Activated CD4-positive, alpha-beta T cell treated with anti-CD3 and anti-CD28 coated beads, Interleukin-2, amount 50 U/mL, for 4 hours (primary cell): ENCODE results near the gene SBK1.
"Not testable (repeated sequence)": the region's sequence is repeated elsewhere in the genome, so short reads cannot be mapped to it uniquely, and the experiment has no call there.

Experiments
- DNase-seq, 2 experiments: peaks; one replicate each; pipeline ENCODE4 v3.0.0-alpha.2; 2020

SBK1 gene

GRCh38 chr16:28291651-28292626, at the start of gene SBK1:
TSS of gene SBK1 (plus strand) at chr16:28292525. CDS start at chr16:28317392, 24,867 bp downstream.
- peak; percentile 70 to 73 for DNase-seq

GRCh38 chr16:28249483-28249882, 42.8 kb upstream of the SBK1 start:
- not testable (repeated sequence) for DNase-seq

GRCh38 chr16:28250999-28251398, 41.3 kb upstream of the SBK1 start:
- no peak for DNase-seq

- DNase-seq: no peak
Measured at GRCh38 chr16:28254158-28254557, 38.2 kb upstream of the SBK1 start.

DNA sequence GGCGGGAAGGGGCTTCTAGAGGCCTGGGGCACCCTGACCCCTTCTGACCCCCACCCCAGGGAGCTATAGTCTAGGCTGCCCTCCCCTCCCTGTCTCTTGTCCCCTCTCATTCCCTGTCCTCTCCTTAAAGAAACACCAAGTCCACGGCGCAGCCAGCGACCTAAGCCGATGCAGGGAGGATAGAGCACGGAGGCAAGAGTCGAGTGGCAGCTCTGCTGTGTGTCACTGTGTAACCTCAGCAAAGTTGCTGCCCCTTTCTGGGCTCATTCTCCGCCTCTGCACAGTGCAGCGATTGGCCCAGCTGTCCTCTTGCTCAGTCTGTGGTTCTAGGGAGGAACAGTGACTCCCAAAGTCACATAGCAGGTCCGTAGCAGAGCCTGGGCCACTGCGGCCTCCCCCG, 36.5 kb upstream of the SBK1 start:
- no peak for DNase-seq

DNA sequence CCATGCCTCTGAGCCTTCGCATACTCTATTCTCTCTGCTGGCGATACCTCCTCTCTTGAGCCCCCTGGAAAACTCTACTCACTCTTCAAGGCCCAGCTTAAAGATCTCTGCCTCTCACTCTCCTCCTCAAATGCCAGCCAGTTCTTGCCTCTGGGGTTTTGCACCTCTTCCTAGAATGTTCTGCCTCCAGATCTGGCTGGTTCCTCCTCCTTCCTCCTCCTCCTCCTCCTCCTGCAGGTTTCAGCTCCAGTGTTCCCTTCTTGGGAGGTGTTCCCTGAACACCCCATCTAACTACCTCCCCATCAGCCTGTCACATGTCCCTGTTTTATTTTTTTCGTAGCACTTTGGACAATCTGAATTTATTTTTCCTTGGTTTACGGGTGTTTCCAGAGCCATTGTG, 35.1 kb upstream of the SBK1 start:
- DNase-seq: no peak

DNA sequence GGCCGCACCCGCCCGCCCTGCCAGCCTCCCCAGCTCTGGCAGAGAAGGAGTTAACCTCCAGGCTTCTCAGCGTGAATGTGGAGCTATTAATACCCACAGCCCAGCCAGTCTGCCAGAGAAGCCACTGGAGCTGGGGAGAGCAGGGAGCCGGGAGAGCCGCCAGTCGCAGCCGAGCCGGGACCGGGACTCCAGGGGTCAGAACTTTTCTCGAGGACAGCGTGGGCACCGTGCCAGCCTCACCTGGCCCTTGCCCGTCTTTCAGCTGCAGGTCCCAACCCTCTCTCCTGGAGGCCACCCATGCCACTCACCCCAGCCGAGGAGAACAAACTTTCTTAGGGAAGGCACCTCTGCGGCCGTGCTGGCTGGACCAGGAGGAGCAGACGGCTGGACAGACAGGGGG, 33.8 kb upstream of the SBK1 start:
- DNase-seq: no peak

DNA sequence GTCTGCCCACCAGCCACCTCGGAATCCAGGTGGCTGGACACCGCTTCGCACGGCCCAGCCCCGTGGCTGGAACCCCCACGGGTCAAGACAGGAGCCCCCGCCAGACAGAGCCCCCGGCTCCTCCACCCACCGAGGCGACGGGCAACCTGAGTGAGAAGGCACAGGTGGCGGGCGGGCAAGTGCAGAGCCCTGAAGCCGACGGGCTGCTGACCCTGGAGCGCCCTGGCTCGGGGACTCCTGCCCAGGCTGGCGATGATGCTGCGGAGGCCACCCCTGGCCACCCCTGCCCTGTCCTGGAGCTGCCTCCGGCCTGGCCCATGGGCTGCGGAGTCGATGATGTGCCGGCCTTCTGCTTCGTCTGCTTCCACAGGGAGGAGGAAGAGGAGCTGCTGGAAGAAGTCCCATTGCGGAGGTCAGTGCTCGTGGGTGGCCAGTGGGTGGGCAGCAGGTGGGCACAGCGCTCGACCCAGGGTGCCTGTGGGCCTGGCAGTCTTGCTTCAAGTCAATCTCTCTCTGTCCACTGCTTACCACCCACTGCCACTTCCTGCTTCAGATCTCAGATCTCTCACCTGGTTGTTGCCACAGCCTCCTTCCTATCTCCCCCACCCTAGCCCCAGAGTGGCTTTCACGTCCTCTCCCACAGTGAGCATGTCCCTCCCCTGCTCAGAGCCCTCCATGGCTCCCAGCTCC, 33.1 kb upstream of the SBK1 start:
- DNase-seq: no peak

DNA sequence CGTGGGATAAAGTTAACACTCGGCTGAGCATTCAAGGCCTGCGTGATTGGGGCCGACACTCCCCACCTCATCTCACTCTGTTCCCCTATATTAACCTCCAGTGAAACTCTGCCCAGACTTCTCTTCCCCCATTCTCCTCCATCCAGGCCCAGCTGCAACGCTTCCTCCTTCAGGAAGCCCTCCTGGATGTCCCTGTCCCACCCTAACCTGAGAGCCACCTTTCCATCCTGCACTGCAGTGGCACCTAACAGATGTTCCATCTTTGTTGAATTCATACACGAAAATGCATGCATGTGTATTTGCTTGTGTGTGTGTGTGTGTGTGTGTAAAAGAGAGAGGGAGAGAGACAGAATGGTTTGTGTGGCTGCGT, 32.6 kb upstream of the SBK1 start:
- DNase-seq: no peak

DNA sequence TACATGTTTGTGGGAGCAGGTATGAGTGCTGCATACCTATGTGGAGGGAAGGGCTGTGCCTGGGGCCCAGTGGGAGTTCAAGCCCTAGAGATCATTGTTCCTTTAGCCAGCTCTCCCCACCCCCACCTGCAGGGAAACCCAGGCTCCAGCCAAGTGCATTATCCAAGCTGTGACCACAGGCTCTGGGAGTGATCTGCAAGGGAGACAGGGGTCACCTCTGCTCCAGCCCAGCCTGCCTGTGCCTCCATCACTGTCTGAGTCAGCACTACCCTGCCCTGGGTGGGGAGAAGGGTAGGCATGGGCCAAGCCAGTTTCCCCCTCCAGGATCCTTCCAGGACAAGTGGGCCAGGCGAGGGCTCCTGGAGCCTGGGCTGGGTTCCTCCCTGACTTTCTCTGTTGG, 32.1 kb upstream of the SBK1 start:
- no peak for DNase-seq

GRCh38 chr16:28261942-28262341, 30.4 kb upstream of the SBK1 start:
- no peak for DNase-seq

DNA sequence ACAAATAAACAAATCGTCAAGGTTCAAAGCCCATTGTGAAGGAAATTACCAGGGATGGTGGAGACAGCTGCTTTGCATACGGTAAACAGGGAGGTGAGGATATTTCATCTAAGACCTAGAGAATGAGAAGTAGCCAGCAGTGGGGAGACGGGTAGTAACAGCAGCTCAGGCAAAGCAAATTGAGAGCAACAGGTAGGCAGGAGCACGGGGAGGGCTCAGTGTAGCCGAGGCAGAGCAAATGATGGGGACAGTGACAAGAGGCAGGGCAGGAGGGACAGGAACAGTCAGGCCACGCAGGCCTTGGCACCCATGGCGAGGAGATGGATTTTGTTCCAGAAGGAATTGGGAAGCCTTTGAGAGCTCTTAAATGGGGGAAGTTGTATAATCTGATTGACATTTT, 29.0 kb upstream of the SBK1 start:
- no peak for DNase-seq

- DNase-seq: no peak
Measured at GRCh38 chr16:28264656-28265055, 27.7 kb upstream of the SBK1 start.

DNA sequence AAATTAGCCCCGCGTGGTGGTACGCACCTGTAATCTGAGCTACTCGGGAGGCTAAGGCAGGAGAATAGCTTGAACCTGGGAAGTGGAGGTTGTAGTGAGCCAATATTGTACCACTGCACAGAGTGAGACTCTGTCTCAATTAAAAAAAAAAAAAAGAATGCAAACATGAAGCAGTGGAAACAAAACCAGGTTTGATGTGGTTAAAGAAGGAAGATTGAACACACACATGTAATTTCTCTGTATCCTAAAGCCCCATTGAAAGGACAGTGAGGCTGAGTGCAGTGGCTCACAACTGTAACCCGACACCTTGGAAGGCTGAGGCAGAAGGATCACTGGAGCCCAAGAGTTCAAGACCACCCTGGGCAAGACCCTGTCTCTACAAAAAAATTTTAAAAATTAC, 26.5 kb upstream of the SBK1 start:
- DNase-seq: no peak

GRCh38 chr16:28267356-28267755, 25.0 kb upstream of the SBK1 start:
- no peak for DNase-seq

DNA sequence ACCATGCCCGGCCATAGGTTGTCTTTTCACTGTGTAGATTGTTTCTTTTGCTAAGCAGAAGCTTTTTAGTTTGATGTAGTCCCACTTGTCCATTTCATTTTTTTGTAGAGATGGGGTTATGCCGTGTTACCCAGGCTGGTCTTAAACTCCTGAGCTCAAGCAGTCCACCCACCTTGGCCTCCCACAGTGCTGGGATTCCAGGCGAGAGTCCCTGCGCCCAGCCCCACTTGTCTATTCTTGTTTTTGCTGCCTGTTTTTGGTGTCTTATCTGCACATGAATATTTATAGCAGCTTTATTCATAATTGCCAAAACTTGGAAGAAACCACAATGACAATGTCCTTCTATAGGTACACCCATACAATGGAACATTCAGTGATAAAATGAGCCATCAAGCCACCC, 18.8 kb upstream of the SBK1 start:
- no peak for DNase-seq

GRCh38 chr16:28274676-28275075, 17.6 kb upstream of the SBK1 start:
- DNase-seq: no peak

DNA sequence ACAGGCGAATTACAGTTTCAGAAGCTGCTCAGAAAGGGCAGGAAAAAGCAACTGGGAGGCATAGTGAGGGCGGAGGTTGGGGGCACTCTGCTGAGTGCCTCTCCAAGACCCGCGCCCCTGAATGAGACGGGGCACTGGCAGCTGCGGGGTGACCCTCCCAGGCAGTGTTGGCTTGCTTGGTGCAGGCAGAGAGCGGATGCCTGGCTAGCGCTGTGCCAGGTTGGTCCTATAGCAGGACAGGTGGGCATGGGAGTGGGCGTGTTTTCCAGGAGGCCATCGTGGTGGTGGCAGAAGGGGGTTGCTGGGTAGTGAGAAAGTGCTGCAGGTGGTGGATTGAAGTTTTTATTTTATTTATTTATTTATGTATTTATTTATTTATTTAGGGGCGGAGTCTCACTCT, 16.0 kb upstream of the SBK1 start:
- DNase-seq: no peak

DNA sequence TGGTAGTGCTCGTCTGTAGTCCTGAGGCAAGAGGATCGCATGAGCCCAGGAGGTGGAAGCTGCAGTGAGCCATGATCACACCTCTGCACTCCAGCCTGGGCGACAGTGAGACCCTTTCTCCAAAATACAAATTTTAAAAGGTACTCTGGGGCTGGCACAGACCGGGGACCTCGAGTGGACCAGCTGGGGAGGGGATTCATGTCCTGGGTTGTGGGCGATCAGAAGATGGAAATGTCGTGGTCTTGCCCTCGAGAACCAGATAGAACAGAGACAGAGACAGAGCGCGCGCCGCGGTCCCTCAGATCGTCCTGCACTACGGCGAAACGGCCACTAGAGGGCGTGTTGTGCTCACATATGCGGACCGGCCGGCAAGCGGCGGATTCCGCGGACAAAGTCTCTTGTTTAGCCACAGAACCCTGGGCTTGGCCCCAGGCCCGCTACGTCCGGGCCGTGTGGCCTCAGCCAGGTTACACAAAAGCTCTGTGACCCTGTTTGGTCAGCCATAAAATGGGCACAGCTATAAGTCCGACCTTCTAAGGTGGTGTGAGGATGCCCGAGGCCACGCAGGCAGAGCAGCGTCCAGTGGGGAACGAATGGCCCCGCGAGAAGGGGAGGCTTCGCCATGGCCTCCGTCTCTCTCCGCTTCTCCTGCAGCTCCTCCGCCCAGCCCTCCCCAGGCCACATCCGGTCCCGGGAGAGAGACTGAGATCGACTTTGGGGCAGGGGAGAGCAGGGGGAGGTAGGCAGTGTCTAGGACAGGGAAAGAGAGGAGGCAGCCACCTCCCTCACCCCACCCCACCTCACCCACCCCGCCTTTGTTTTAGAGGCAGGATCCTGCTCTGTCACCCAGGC, 14.6 kb upstream of the SBK1 start:
- peak; percentile 80 to 83 for DNase-seq

GRCh38 chr16:28279006-28279405, 13.3 kb upstream of the SBK1 start:
- no peak for DNase-seq

- no peak for DNase-seq
Measured at GRCh38 chr16:28280881-28281836, 11.2 kb upstream of the SBK1 start.

DNA sequence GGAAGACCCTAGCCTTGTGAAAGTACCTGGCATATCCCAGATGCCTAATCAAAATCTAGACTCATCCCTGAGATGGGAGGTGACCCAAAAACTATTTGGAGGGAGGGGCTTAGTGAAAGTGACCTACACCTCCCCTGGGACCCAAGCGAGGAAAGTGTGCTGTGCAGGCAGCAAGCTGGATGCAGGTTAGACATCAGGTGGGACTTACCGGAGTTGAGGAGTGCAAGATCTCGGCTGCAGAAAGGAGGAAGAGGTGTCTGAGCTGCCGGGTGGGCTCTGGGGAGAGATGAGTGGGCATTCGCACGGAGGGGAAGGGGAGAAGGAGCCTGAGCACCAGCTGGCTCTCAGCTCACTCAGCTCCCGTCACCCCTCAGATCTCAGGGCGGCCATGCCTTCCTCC, 10.3 kb upstream of the SBK1 start:
- DNase-seq: no peak
